Adipocyte (in vitro differentiated cells): Measurements from ENCODE around the gene CDK7.
"Not testable (repeated sequence)": the region's sequence is repeated elsewhere in the genome, so short reads cannot be mapped to it uniquely, and the experiment has no call there.

ENCODE experiments used
- DNase-seq: peaks from one replicate; pipeline ENCODE4 v3.0.0-alpha.2; 2015; ENCODE audit warnings: low read depth
- H3K27me3 ChIP-seq: replicated peaks from 2 replicates; pipeline ENCODE4 v1.7.0; 2013; ENCODE audit warnings: mild to moderate bottlenecking, low read length, moderate library complexity; ENCODE audit not compliant: control insufficient read depth, insufficient read depth
- H3K36me3 ChIP-seq: 2 replicates; pipeline ENCODE4 v1.7.0; 2013; ENCODE audit warnings: low read length, mild to moderate bottlenecking, moderate library complexity; ENCODE audit not compliant: control insufficient read depth, insufficient read depth, severe bottlenecking
- H3K4me1 ChIP-seq: 2 replicates; pipeline ENCODE4 v1.7.0; 2013; ENCODE audit warnings: mild to moderate bottlenecking, low read length, moderate library complexity; ENCODE audit not compliant: control insufficient read depth, insufficient read depth
- H3K4me3 ChIP-seq: 2 replicates; pipeline ENCODE4 v1.7.0; 2013; ENCODE audit warnings: mild to moderate bottlenecking, low read length, moderate library complexity
- H3K9ac ChIP-seq: 2 replicates; pipeline ENCODE4 v1.7.0; 2013; ENCODE audit warnings: mild to moderate bottlenecking, low read length, moderate library complexity
- H3K9me3 ChIP-seq: 2 replicates; pipeline ENCODE4 v1.7.0; 2013; ENCODE audit warnings: mild to moderate bottlenecking, low read length, moderate library complexity; ENCODE audit not compliant: control insufficient read depth

The CDK7 gene

DNA sequence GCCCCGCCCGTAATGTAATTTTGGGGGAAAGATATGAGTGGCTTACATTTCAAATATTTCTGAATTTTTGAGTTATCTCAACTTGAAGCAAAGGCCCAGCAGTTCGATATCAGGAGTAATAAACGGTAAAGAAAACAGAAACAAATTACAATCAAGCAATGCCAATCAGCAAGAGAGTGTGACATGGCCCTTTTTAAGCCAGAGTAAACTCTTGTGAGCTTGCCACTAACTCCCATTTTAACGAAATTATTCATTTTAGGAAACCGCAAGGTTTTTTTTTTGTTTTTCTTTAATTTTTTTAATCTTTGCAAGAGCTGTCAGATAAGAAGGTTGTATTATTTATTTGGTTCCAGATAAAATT lies 17.6 kb upstream of the CDK7 start:
- no peak for DNase-seq
- Histone ChIP-seq H3K4me3 (peak overlapping the region; percentile 98), H3K9ac (peak overlapping the region; percentile 94)

GRCh38 chr5:69217548-69218526 lies 16.8 kb upstream of the CDK7 start:
- peak; percentile 98 for DNase-seq
- Histone ChIP-seq H3K9me3 (no peaks in the 10 kb centered on the region), H3K36me3 (no peaks in the 10 kb centered on the region), H3K4me3 (peak overlapping the region; percentile 98), H3K4me1 (peaks cover 24% of the 10 kb centered on the region), H3K27me3 (no peaks in the 10 kb centered on the region), H3K9ac (peak overlapping the region; percentile 94)

More for the DNA sequence above, 17.6 kb upstream of the CDK7 start:
- peaks cover 22% of the 10 kb centered on the region for H3K4me1 ChIP-seq
- no peaks in the 10 kb centered on the region for H3K36me3 ChIP-seq
- H3K9me3 ChIP-seq = no peaks in the 10 kb centered on the region
- H3K27me3 ChIP-seq = no peaks in the 10 kb centered on the region

DNA sequence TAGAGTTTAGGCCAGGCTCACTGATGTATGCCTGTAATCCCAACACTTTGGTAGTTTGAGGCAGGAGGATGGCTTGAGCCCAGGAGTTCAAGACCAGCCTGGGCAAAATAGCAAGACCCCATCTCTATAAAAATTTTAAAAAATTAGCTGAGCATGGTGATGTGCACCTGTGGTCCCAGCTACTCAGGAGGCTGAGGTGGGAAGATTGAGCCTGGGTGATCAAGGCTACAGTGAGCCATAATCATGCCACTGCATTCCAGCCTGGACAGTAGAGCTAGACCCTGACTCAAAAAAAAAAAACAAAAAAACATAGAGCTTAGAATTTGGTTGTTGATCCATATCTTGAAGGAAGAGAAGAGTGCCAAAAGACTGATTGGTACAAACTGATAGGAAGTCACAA lies 14.7 kb upstream of the CDK7 start:
- no peaks in the 10 kb centered on the region for H3K36me3 ChIP-seq
- no peak overlapping the region for H3K4me3 ChIP-seq
- DNase-seq = no peak
- H3K9me3 ChIP-seq = no peaks in the 10 kb centered on the region
- peaks cover 19% of the 10 kb centered on the region for H3K4me1 ChIP-seq
- no peaks in the 10 kb centered on the region for H3K27me3 ChIP-seq
- H3K9ac ChIP-seq = no peak overlapping the region

DNA sequence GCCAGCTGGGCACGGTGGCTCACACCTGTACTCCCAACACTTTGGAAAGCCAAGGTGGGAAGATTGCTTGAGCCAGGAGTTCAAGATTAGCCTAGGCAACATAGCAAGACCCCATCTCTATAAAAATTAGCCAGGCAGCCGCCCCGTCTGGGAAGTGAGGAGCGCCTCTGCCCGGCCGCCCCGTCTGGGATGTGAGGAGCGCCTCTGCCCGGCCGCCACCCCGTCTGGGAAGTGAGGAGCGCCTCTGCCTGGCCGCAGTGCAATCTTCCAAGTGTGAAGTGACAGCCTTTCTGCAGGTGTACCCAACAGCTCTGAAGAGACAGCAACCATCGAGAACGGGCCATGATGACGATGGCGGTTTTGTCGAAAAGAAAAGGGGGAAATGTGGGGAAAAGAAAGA lies 14.3 kb upstream of the CDK7 start:
- H3K27me3 ChIP-seq, H3K9me3 ChIP-seq, H3K4me3 ChIP-seq, DNase-seq, H3K36me3 ChIP-seq, H3K9ac ChIP-seq: not testable (repeated sequence)
- H3K4me1 ChIP-seq = peaks cover 19% of the 10 kb centered on the region

- not testable (repeated sequence) for H3K27me3 ChIP-seq, H3K36me3 ChIP-seq, H3K9ac ChIP-seq, H3K9me3 ChIP-seq, H3K4me3 ChIP-seq, DNase-seq
- peaks cover 19% of the 10 kb centered on the region for H3K4me1 ChIP-seq
These were observed 13.9 kb upstream of the CDK7 start for GRCh38 chr5:69220833-69221232.

DNA sequence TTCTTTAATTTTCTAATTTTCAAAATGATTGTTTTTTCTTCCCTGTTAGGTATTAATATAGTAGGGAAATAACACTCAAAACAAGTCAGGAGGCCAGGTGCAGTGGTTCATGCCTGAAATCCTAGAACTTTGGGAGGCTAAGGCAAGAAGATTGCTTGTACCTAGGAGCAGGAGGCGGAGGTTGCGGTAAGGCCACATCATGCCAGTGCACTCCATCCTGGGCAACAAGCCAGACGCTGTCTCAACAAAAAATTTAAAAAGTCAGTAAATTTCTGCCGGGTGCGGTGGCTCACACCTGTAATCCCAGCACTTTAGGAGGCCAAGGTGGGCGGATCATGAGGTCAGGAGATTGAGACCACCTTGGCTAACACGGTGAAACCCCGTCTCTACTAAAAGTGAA lies 10.2 kb upstream of the CDK7 start:
- peaks cover 5% of the 10 kb centered on the region for H3K4me1 ChIP-seq

GRCh38 chr5:69225860-69226259 lies 8.8 kb upstream of the CDK7 start:
- no peaks in the 10 kb centered on the region for H3K9me3 ChIP-seq
- no peak overlapping the region for H3K9ac ChIP-seq
- peaks cover 5% of the 10 kb centered on the region for H3K4me1 ChIP-seq
- peaks cover 30% of the 10 kb centered on the region for H3K36me3 ChIP-seq
- no peak overlapping the region for H3K4me3 ChIP-seq
- H3K27me3 ChIP-seq = no peaks in the 10 kb centered on the region
- DNase-seq = no peak

More for the DNA sequence above, 10.2 kb upstream of the CDK7 start:
- no peak for DNase-seq
- no peaks in the 10 kb centered on the region for H3K27me3 ChIP-seq
- no peak overlapping the region for H3K4me3 ChIP-seq
- no peak overlapping the region for H3K9ac ChIP-seq
- peaks cover 19% of the 10 kb centered on the region for H3K36me3 ChIP-seq
- no peaks in the 10 kb centered on the region for H3K9me3 ChIP-seq

DNA sequence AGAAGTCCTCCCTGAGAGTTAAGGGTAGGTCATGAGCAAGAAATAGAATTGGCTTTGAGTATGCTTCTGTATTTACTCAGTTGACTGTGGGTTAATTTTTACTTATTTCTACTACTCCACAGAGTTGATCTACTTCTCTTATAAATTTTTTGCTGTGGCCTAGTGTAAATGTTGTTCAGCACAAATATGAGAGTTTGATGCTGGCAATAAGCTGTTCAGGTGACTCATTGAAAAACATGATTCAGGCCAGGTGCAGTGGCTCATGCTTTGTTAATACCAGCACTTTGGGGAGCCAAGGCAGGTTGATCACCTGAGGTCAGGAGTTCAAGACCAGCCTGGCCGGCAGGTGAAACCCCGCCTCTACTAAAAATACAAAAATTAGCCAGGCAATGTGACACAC lies 4.5 kb upstream of the CDK7 start:
- peaks cover 30% of the 10 kb centered on the region for H3K36me3 ChIP-seq
- H3K4me3 ChIP-seq = no peak overlapping the region
- no peaks in the 10 kb centered on the region for H3K27me3 ChIP-seq
- H3K9ac ChIP-seq = no peak overlapping the region
- H3K9me3 ChIP-seq = no peaks in the 10 kb centered on the region
- peaks cover 5% of the 10 kb centered on the region for H3K4me1 ChIP-seq
- no peak for DNase-seq

GRCh38 chr5:69231281-69231680 lies 3.4 kb upstream of the CDK7 start:
- H3K4me3 ChIP-seq = no peak overlapping the region
- no peaks in the 10 kb centered on the region for H3K27me3 ChIP-seq
- no peaks in the 10 kb centered on the region for H3K9me3 ChIP-seq
- H3K4me1 ChIP-seq = peaks cover 13% of the 10 kb centered on the region
- no peak for DNase-seq
- peaks cover 26% of the 10 kb centered on the region for H3K36me3 ChIP-seq
- H3K9ac ChIP-seq = no peak overlapping the region

- DNase-seq = no peak
- Histone ChIP-seq H3K27me3 (no peaks in the 10 kb centered on the region), H3K9me3 (no peaks in the 10 kb centered on the region), H3K4me3 (no peak overlapping the region), H3K4me1 (peaks cover 13% of the 10 kb centered on the region), H3K36me3 (peaks cover 26% of the 10 kb centered on the region), H3K9ac (no peak overlapping the region)
These were observed 2.8 kb upstream of the CDK7 start for GRCh38 chr5:69231851-69232250.

GRCh38 chr5:69236733-69237132 lies 2.0 kb downstream of the CDK7 start:
- peaks cover 20% of the 10 kb centered on the region for H3K36me3 ChIP-seq
- DNase-seq, H3K9ac ChIP-seq, H3K4me3 ChIP-seq, H3K27me3 ChIP-seq, H3K9me3 ChIP-seq: not testable (repeated sequence)
- H3K4me1 ChIP-seq = peaks cover 45% of the 10 kb centered on the region
